Duodenal mucosa (tissue), 2 donors: ENCODE measurements around the gene CD79B.
"Not testable (repeated sequence)": the region's sequence is repeated elsewhere in the genome, so short reads cannot be mapped to it uniquely, and the experiment has no call there.

Experiments used
- H3K27ac ChIP-seq: one replicate; pipeline ENCODE4 v1.7.0; 2013; ENCODE audit warnings: low read depth, low read length
- H3K27me3 ChIP-seq, 2 donors: one replicate each; pipeline ENCODE4 v1.7.0; 2013; ENCODE audit warnings: low read length in 2 of 2, control low read depth in 1 of 2; ENCODE audit not compliant: insufficient read depth in 2 of 2, control insufficient read depth in 1 of 2
- H3K36me3 ChIP-seq, 2 donors: one replicate each; pipeline ENCODE4 v1.7.0; 2013; ENCODE audit warnings: low read length in 2 of 2, control low read depth in 1 of 2; ENCODE audit not compliant: insufficient read depth in 2 of 2, control insufficient read depth in 1 of 2
- H3K4me1 ChIP-seq, 2 donors: one replicate each; pipeline ENCODE4 v1.7.0; 2013; ENCODE audit warnings: low read length in 2 of 2, control low read depth in 1 of 2; ENCODE audit not compliant: insufficient read depth in 2 of 2, control insufficient read depth in 1 of 2
- H3K4me3 ChIP-seq, 2 donors: one replicate each; pipeline ENCODE4 v1.7.0; 2013; ENCODE audit warnings: low read length in 2 of 2, low read depth in 1 of 2
- H3K9ac ChIP-seq, 2 donors: one replicate each; pipeline ENCODE4 v1.7.0; 2013; ENCODE audit warnings: low read length in 2 of 2, low read depth in 1 of 2
- H3K9me3 ChIP-seq, 2 donors: one replicate each; pipeline ENCODE4 v1.7.0; 2013; ENCODE audit warnings: low read length in 2 of 2, control low read depth in 1 of 2; ENCODE audit not compliant: control insufficient read depth in 1 of 2

CD79B gene

DNA sequence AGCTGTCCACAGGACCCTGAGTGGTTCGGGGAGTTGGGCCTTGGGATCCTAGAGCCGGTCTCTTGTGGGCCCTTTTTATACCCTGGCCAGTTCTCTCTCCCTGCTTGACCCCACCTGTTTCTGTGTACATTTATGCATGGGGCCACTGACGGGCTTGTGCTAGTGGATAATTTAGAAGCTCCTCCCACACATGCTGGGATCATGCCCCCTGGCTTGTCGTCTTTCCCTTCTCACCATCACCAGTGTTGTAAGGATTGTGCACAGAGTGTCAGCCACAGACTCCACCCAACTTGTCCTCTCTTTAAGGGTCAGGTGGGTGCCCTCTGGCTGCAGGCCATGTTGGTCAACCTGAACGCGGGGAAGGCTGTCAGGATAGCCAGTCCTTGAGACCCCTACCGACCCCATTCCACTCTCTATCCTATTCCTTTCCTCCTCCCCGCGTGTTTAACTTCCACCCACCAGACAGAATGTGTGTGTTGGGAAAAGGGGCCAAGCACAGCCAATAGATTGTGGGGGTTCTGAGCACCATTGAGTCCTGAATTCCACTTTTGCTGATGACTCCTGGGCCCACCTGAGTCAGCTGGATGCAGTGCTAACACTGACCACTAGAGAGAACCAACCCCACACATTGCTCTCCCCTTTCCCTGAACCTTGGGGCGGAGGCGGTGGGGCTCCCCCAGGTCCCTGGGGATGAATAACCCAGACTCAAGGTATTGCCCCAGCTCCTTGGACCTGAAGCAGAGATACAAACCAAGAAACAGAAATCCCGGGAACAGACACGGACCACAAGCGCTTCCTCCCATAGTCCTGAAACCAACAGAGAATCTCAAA lies 35.4 kb downstream of the CD79B start, which contains the start of gene CSH1:
TSS of gene CSH1 (minus strand) at position 51 of the 831 bp plus-strand sequence. CDS start 63 bp downstream, outside the sequence.
- not testable (repeated sequence) for H3K4me1 ChIP-seq, H3K27ac ChIP-seq, H3K27me3 ChIP-seq

DNA sequence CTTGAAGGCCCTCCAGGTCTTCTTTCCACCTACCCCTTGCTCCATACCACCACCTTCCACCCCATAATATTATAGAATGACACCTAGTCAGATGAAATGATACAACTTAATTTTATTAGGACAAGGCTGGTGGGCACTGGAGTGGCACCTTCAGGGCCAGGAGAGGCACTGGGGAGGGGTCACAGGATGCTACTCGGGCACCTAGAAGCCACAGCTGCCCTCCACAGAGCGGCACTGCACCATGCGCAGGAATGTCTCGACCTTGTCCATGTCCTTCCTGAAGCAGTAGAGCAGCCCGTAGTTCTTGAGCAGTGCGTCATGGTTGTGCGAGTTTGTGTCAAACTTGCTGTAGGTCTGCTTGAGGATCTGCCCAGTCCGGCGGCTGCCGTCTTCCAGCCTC lies 37.3 kb downstream of the CD79B start:
- not testable (repeated sequence) for H3K9me3 ChIP-seq, H3K4me3 ChIP-seq, H3K9ac ChIP-seq, H3K36me3 ChIP-seq, H3K4me1 ChIP-seq, H3K27ac ChIP-seq, H3K27me3 ChIP-seq

More for the DNA sequence above, 35.4 kb downstream of the CD79B start, which contains the start of gene CSH1:
- not testable (repeated sequence) for H3K9ac ChIP-seq, H3K36me3 ChIP-seq, H3K4me3 ChIP-seq, H3K9me3 ChIP-seq

DNA sequence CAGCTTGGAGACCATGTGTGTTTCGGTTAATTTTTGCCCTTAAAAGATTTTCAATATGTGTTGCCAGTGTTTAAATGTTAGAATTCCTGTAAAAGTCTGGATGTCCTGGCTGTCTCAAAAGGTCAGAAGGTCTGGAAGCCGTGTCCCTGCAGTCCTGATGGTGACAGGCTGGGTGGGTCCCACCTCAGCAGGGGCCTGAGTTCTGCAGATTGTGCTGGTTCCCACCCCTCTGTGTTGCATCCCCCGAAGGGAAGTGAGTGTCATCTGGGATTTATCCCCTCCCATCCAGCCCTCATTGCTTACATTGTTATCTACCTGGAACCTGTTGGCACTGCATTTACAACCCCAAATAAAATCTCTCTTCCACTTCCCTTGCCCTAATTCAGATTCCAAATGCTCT lies 38.1 kb downstream of the CD79B start:
- not testable (repeated sequence) for H3K9me3 ChIP-seq, H3K36me3 ChIP-seq, H3K9ac ChIP-seq, H3K27me3 ChIP-seq, H3K4me3 ChIP-seq, H3K27ac ChIP-seq, H3K4me1 ChIP-seq

DNA sequence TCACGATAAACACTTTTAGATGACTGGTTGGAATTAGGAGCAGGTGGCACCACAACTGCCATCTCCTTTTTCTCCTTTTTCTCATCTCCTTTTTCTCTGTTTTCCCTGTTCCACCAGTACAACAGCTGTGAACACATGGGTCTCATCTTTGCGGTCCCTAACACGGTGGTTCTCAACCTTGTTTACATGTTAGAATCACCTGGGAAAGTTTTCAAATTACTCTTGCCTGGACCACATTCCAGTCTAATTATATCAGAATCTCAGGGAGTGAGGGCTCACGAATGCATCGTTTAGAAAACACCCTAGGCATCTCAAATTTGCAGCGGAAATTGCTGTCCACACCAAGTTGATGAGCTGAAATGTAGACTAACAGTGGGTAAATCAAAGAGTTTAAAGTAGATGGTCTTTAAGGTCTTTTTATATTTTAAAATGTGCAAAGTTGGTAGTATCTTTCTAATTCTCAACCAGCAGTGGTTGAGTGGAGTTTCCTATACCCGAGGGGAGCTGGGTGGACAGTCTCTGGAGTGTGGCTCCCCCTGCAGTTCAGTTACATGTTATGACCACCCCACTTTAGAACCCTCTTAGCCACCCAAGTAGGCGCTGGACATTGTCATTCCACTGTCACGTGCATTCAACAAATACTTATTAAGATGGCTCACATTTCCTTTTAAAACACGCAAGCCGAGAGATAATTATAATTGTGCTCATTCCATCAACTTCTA lies 39.7 kb downstream of the CD79B start:
- not testable (repeated sequence) for H3K9ac ChIP-seq, H3K27me3 ChIP-seq, H3K4me3 ChIP-seq, H3K4me1 ChIP-seq, H3K9me3 ChIP-seq, H3K36me3 ChIP-seq, H3K27ac ChIP-seq

DNA sequence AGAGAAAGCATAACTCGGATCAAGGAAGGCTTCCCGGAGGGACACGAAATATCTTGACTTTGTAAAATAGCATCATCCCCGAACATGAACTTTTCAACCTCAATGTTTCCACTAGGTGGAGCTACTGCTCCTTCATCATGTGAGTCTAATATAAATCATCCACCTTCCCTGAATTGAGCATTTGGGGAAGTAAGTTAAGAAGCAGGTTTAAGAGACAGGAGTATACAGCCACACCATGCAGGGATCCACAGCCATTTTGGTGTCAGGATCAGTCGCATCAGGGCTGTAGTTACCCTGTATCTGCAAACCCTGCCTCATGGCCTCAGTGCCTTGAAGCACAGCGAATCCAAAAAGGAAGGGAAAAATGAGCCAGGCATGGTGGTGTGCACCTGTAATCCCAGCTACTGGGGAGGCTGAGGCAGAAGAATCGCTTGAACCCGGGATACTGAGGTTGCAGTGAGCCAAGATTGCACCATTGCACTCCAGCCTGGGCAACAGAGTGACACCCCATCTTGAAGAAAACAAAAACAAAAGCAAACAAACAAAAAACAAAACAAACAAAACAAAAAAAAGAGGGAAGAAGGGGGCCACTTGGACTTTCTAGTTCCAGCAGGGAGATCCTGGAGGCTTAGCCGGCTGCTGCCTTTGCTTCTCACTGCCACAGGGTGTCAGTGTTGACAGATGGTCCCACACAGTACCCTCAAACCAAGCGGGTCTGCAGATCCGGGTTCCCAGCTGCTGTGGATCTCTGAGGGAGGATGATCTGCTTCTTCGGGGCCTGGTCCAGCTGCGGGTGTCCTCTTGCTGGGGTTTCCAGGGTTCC lies 42.9 kb downstream of the CD79B start:
- H3K9ac ChIP-seq, H3K27me3 ChIP-seq, H3K9me3 ChIP-seq, H3K4me1 ChIP-seq, H3K36me3 ChIP-seq, H3K4me3 ChIP-seq, H3K27ac ChIP-seq: not testable (repeated sequence)

DNA sequence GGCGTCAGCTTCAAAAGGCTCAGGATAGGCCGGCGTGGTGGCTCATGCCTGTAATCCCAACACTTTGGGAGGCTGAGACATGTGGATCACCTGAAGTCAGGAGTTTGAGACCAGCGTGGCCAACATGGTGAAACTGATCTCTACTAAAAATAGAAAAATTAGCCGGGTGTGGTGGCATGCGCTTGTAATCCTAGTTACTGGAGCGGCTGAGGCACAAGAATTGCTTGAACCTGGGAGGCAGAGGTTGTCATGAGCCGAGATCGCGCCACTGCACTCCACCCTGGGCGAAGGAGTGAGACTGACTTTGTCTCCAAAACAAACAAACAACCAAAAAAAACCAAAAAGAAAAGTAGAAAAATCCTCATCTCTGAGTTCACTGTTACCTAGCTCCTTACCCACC lies 47.0 kb downstream of the CD79B start:
- H3K27me3 ChIP-seq, H3K4me1 ChIP-seq, H3K36me3 ChIP-seq, H3K27ac ChIP-seq, H3K9me3 ChIP-seq, H3K4me3 ChIP-seq, H3K9ac ChIP-seq: not testable (repeated sequence)

DNA sequence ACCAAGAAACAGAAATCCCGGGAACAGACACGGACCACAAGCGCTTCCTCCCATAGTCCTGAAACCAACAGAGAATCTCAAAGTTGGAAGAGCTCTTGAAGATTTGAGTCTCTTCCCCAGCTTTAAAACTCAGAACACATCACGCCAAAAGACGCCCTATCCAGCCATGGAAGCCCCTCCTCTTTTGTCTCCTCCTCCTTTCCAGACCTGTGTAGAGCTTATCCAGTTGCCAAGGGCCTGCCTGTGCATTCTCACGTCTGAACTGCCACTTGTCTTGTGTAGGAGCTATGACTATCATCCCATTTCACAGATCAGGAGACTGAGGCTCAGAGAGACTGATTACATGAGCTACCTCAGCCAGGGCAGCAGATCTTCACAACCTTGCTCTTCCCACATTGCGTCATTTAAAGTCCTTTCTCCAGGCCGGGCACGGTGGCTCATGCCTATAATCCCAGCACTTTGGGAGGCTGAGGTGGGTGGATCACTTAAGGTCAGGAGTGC lies 49.5 kb downstream of the CD79B start:
- H3K4me3 ChIP-seq, H3K36me3 ChIP-seq, H3K9ac ChIP-seq, H3K27me3 ChIP-seq, H3K4me1 ChIP-seq, H3K27ac ChIP-seq, H3K9me3 ChIP-seq: not testable (repeated sequence)

DNA sequence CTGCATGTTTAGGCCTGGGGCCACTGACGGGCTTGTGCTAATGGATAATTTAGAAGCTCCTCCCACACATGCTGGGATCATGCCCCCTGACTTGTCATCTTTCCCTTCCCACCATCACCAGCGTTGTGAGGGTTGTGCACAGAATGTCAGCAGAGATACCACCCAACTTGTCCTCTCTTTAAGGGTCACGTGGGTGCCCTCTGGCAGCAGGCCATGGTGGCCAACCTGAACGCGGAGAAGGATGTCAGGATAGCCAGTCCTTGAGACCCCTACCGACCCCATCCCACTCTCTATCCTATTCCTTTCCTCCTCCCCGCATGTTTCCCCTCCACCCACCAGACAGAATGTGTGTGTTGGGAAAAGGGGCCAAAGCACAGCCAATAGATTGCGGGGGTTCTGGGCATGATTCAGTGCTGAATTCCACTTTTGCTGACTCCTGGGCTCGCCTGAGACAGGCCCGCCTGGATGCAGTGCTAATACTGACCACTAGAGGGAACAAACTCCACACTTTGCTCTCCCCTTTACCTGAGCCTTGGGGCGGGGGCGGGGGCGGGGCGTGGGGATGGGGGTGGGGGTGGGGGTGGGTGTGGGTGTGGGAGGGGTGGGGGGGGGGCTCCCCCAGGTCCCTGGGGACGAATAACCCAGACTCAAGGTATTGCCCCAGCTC lies 50.1 kb downstream of the CD79B start, which contains the start of gene GH2:
TSS of gene GH2 (minus strand) at position 10 of the 667 bp plus-strand sequence. CDS start 143 bp downstream, outside the sequence.
- H3K4me3 ChIP-seq, result no peak within 1 kb of the TSS
- no peak within 1 kb of the TSS for H3K27ac ChIP-seq
- no peaks in the 10 kb centered on the region for H3K36me3 ChIP-seq
- no peaks in the 10 kb centered on the region for H3K4me1 ChIP-seq
- H3K9ac ChIP-seq, result no peak within 1 kb of the TSS
- H3K9me3 ChIP-seq, result no peaks in the 10 kb centered on the region
- no peaks in the 10 kb centered on the region for H3K27me3 ChIP-seq

DNA sequence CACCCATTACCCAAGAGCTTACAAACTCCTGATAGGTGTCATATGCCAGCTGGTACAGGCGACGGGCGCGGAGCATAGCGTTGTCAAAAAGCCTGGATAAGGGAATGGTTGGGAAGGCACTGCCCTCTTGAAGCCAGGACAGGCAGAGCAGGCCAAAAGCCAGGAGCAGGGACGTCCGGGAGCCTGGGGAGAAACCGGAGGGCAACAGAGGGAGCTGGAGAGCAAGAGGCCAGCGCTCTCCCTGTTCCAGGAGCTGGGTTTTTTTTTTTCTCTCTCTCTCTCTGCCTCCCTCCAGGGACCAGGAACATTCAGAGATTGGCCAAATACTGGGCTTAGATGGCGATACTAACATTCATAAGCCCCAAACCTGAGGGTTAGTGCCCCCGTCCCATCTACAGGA lies 50.8 kb downstream of the CD79B start:
- H3K4me3 ChIP-seq, H3K9me3 ChIP-seq, H3K4me1 ChIP-seq, H3K9ac ChIP-seq, H3K27ac ChIP-seq, H3K36me3 ChIP-seq, H3K27me3 ChIP-seq: not testable (repeated sequence)
